ENCODE data around the gene SLC30A2.

The SLC30A2 gene

DNA sequence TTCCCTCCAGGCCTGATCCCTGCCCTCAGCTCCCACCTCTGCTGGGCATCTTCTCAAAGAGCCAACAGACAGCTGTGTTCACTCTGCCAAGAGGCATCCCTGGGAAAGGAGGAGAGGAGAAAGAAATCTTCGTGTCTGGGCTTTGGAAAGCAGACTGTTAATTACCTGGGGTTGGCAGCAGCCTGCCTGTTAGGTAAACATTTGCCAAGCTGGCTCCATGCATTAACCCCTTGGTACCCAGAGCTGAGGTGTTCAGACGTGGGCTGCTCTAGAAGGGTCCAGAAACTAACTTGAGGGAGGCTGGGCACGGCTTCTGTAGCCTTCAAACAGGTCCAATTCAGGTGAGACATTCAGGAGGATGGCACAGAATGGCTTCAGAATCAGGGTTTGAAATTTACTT lies 33.1 kb downstream of the SLC30A2 start:
- no peak overlapping the region for H2AK5ac ChIP-seq (ENCODE audit: low read length)
- H4K91ac ChIP-seq (ENCODE audit: low read depth, low read length): no peak overlapping the region
- H3K79me2 ChIP-seq (ENCODE audit: control insufficient read depth, insufficient read depth, low read length, poor library complexity): no peaks in the 10 kb centered on the region
- H2AFZ ChIP-seq (ENCODE audit: insufficient read depth, low read length, poor library complexity): no peak overlapping the region
- H2BK120ac ChIP-seq (ENCODE audit: insufficient read depth, low read length, poor library complexity): no peak overlapping the region
- no peak overlapping the region for H3K4ac ChIP-seq (ENCODE audit: low read depth, low read length)
- H2BK5ac ChIP-seq (ENCODE audit: low read depth, low read length, poor library complexity): no peak overlapping the region
- no peak overlapping the region for H3K4me2 ChIP-seq (ENCODE audit: low read length)
- no peaks in the 10 kb centered on the region for H3K9me3 ChIP-seq (ENCODE audit: insufficient read depth, low read depth, low read length)
- no peak overlapping the region for H3K4me3 ChIP-seq (ENCODE audit: low read depth, low read length)
- H3K23ac ChIP-seq (ENCODE audit: low read length): no peak overlapping the region
- H4K8ac ChIP-seq (ENCODE audit: low read depth, low read length): no peak overlapping the region
- no peak for DNase-seq
- peaks cover 8 to 12% of the 10 kb centered on the region in 2 experiments for H3K4me1 ChIP-seq (ENCODE audit: control insufficient read depth in 1 of 2, insufficient read depth in 2 of 2, low read length in 2 of 2)
- no peak overlapping the region for H3K27ac ChIP-seq (ENCODE audit: low read depth, low read length)
- H3K9ac ChIP-seq (ENCODE audit: low read length): no peak overlapping the region
- no CpG with 5 or more reads among the region's 3 CpGs for WGBS (ENCODE audit: extremely low coverage, insufficient coverage, insufficient read length)
- no peak overlapping the region for H4K12ac ChIP-seq (ENCODE audit: low read depth, low read length)
- no peak overlapping the region for H2BK12ac ChIP-seq (ENCODE audit: low read length)
- no peaks in the 10 kb centered on the region for H3K27me3 ChIP-seq (ENCODE audit: insufficient read depth, low read length)
- no peaks in the 10 kb centered on the region for H3K79me1 ChIP-seq (ENCODE audit: low read length)
- H3K14ac ChIP-seq (ENCODE audit: low read length): no peak overlapping the region
- no peak overlapping the region for H3K18ac ChIP-seq (ENCODE audit: low read length)
- H3K36me3 ChIP-seq (ENCODE audit: control insufficient read depth in 1 of 2, insufficient read depth in 2 of 2, low read length in 2 of 2): no peaks in the 10 kb centered on the region

DNA sequence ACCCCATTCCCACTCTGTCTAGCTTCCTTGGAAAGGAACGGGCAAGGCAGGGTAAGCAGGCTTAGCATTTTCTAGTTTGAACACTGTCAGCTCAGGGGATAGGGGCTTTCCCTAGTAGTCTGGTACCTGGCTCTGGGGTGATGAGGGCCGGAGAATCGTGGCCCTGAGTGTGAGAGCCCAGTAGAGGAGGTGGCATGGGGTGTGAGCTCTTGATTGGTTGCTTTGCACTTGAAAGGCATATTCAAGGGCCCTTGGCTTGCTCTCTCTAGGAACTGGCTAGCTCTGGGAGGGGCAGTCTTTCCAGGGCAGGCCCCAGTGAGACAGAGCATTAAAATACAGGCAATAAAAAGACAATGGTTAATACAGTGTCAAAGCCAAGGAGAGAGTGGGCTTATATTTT lies 35.1 kb downstream of the SLC30A2 start:
- no peak overlapping the region for H3K14ac ChIP-seq (ENCODE audit: low read length)
- no peak overlapping the region for H2AK5ac ChIP-seq (ENCODE audit: low read length)
- H3K18ac ChIP-seq (ENCODE audit: low read length): no peak overlapping the region
- H3K27ac ChIP-seq (ENCODE audit: low read depth, low read length): no peak overlapping the region
- H2BK120ac ChIP-seq (ENCODE audit: insufficient read depth, low read length, poor library complexity): no peak overlapping the region
- no peak overlapping the region for H4K12ac ChIP-seq (ENCODE audit: low read depth, low read length)
- no peak overlapping the region for H3K4me2 ChIP-seq (ENCODE audit: low read length)
- H4K91ac ChIP-seq (ENCODE audit: low read depth, low read length): no peak overlapping the region
- no peak overlapping the region for H3K9ac ChIP-seq (ENCODE audit: low read length)
- no peaks in the 10 kb centered on the region for H3K27me3 ChIP-seq (ENCODE audit: insufficient read depth, low read length)
- no peaks in the 10 kb centered on the region for H3K79me1 ChIP-seq (ENCODE audit: low read length)
- H2BK12ac ChIP-seq (ENCODE audit: low read length): no peak overlapping the region
- H3K4me1 ChIP-seq (ENCODE audit: control insufficient read depth in 1 of 2, insufficient read depth in 2 of 2, low read length in 2 of 2): peaks cover 0 to 2% of the 10 kb centered on the region in 2 experiments
- no peak overlapping the region for H4K8ac ChIP-seq (ENCODE audit: low read depth, low read length)
- H3K9me3 ChIP-seq (ENCODE audit: insufficient read depth, low read depth, low read length): no peaks in the 10 kb centered on the region
- H2AFZ ChIP-seq (ENCODE audit: insufficient read depth, low read length, poor library complexity): no peak overlapping the region
- H3K79me2 ChIP-seq (ENCODE audit: control insufficient read depth, insufficient read depth, low read length, poor library complexity): no peaks in the 10 kb centered on the region
- H3K36me3 ChIP-seq (ENCODE audit: control insufficient read depth in 1 of 2, insufficient read depth in 2 of 2, low read length in 2 of 2): no peaks in the 10 kb centered on the region
- no peak overlapping the region for H3K4me3 ChIP-seq (ENCODE audit: low read depth, low read length)
- no peak overlapping the region for H3K23ac ChIP-seq (ENCODE audit: low read length)
- H3K4ac ChIP-seq (ENCODE audit: low read depth, low read length): no peak overlapping the region
- no peak overlapping the region for H2BK5ac ChIP-seq (ENCODE audit: low read depth, low read length, poor library complexity)
- WGBS (ENCODE audit: extremely low coverage, insufficient coverage, insufficient read length): no CpG with 5 or more reads among the region's 3 CpGs
- peak in 1 of 2 donors; percentile 32 for DNase-seq

DNA sequence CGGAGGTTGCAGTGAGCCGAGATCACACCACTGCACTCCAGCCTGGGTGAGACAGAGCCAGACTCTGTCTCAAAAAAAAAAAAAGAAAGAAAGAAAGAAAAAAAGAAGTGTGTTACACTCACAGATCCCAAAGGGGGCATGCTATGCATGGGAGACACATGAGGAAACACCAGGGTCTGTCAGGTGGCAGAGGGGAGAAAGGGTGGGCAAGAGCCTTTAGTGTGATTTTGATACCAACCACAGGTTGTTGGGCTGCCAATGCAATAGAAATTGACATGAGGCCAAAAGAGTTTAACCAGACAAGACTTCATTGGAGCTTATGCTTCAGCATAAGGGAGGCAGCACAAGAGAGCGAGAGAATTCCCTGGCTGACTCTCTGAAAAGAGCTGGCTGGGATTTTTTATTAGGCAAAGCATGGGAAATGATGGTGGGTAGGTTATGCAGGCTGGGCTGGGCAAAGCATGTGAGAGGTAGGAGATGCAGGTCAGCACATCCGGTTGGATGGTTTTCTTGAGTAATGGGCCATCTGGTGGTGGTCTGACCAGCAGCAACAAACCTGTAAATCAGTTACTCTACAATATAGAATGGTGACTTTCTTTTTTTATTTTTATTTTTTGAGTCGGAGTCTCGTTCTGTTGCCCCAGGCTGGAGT lies 36.0 kb downstream of the SLC30A2 start:
- no CpG with 5 or more reads among the region's 6 CpGs for WGBS (ENCODE audit: extremely low coverage, insufficient coverage, insufficient read length)
- DNase-seq: peak; percentile 56 to 69

DNA sequence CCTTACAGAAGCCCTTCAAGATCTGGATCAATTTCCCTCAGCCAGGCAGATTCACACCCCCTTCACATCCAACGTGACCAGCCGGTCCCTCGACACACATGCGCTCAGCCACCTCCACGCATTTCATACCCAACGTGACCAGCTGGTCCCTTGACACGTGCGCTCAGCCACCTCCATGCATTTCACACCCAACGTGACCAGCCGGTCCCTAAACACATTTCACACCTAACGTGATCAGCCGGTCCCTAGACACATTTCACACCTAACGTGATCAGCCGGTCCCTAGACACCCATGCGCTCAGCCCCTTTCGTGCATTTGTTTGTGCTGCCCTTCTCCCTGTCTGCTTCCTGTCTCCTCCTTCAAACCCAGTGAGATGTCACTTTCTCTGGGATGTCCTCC lies 39.2 kb downstream of the SLC30A2 start:
- H2AK5ac ChIP-seq (ENCODE audit: low read length): no peak overlapping the region
- no peak overlapping the region for H3K23ac ChIP-seq (ENCODE audit: low read length)
- no peak overlapping the region for H2BK12ac ChIP-seq (ENCODE audit: low read length)
- no peak for DNase-seq
- no peak overlapping the region for H2BK120ac ChIP-seq (ENCODE audit: insufficient read depth, low read length, poor library complexity)
- H2BK5ac ChIP-seq (ENCODE audit: low read depth, low read length, poor library complexity): no peak overlapping the region
- H3K79me1 ChIP-seq (ENCODE audit: low read length): no peaks in the 10 kb centered on the region
- H4K91ac ChIP-seq (ENCODE audit: low read depth, low read length): no peak overlapping the region
- no peaks in the 10 kb centered on the region for H3K36me3 ChIP-seq (ENCODE audit: control insufficient read depth in 1 of 2, insufficient read depth in 2 of 2, low read length in 2 of 2)
- WGBS (ENCODE audit: extremely low coverage, insufficient coverage, insufficient read length): no CpG with 5 or more reads among the region's 16 CpGs
- no peaks in the 10 kb centered on the region for H3K27me3 ChIP-seq (ENCODE audit: insufficient read depth, low read length)
- H3K4me3 ChIP-seq (ENCODE audit: low read depth, low read length): no peak overlapping the region
- peaks cover 0 to 2% of the 10 kb centered on the region in 2 experiments for H3K4me1 ChIP-seq (ENCODE audit: control insufficient read depth in 1 of 2, insufficient read depth in 2 of 2, low read length in 2 of 2)
- H3K4me2 ChIP-seq (ENCODE audit: low read length): no peak overlapping the region
- H3K4ac ChIP-seq (ENCODE audit: low read depth, low read length): no peak overlapping the region
- H3K79me2 ChIP-seq (ENCODE audit: control insufficient read depth, insufficient read depth, low read length, poor library complexity): no peaks in the 10 kb centered on the region
- no peak overlapping the region for H2AFZ ChIP-seq (ENCODE audit: insufficient read depth, low read length, poor library complexity)
- no peak overlapping the region for H3K27ac ChIP-seq (ENCODE audit: low read depth, low read length)
- H3K18ac ChIP-seq (ENCODE audit: low read length): no peak overlapping the region
- no peak overlapping the region for H4K12ac ChIP-seq (ENCODE audit: low read depth, low read length)
- H3K9ac ChIP-seq (ENCODE audit: low read length): no peak overlapping the region
- H4K8ac ChIP-seq (ENCODE audit: low read depth, low read length): no peak overlapping the region
- no peak overlapping the region for H3K14ac ChIP-seq (ENCODE audit: low read length)
- no peaks in the 10 kb centered on the region for H3K9me3 ChIP-seq (ENCODE audit: insufficient read depth, low read depth, low read length)

More for the DNA sequence above, 36.0 kb downstream of the SLC30A2 start:
- Histone ChIP-seq H3K79me2 (ENCODE audit: control insufficient read depth, insufficient read depth, low read length, poor library complexity) (no peaks in the 10 kb centered on the region), H2AFZ (ENCODE audit: insufficient read depth, low read length, poor library complexity) (no peak overlapping the region), H2AK5ac (ENCODE audit: low read length) (no peak overlapping the region), H3K18ac (ENCODE audit: low read length) (no peak overlapping the region), H3K4me1 (ENCODE audit: control insufficient read depth in 1 of 2, insufficient read depth in 2 of 2, low read length in 2 of 2) (peaks cover 0 to 2% of the 10 kb centered on the region in 2 experiments), H3K27ac (ENCODE audit: low read depth, low read length) (no peak overlapping the region), H3K36me3 (ENCODE audit: control insufficient read depth in 1 of 2, insufficient read depth in 2 of 2, low read length in 2 of 2) (no peaks in the 10 kb centered on the region), H4K12ac (ENCODE audit: low read depth, low read length) (peak overlapping the region; percentile 23), H3K14ac (ENCODE audit: low read length) (no peak overlapping the region), H2BK12ac (ENCODE audit: low read length) (no peak overlapping the region), H3K4ac (ENCODE audit: low read depth, low read length) (no peak overlapping the region), H4K8ac (ENCODE audit: low read depth, low read length) (no peak overlapping the region), H3K23ac (ENCODE audit: low read length) (no peak overlapping the region), H3K27me3 (ENCODE audit: insufficient read depth, low read length) (no peaks in the 10 kb centered on the region), H2BK5ac (ENCODE audit: low read depth, low read length, poor library complexity) (no peak overlapping the region), H3K79me1 (ENCODE audit: low read length) (no peaks in the 10 kb centered on the region), H2BK120ac (ENCODE audit: insufficient read depth, low read length, poor library complexity) (no peak overlapping the region), H3K4me3 (ENCODE audit: low read depth, low read length) (no peak overlapping the region), H4K91ac (ENCODE audit: low read depth, low read length) (no peak overlapping the region), H3K9me3 (ENCODE audit: insufficient read depth, low read depth, low read length) (no peaks in the 10 kb centered on the region), H3K4me2 (ENCODE audit: low read length) (no peak overlapping the region), H3K9ac (ENCODE audit: low read length) (no peak overlapping the region)
